Epithelial cell of prostate (primary cell): ENCODE results near the gene MALRD1.
A peak's percentile ranks its signal among the peaks of the same experiment; 100 is the strongest.
"Not testable (repeated sequence)": the region's sequence is repeated elsewhere in the genome, so short reads cannot be mapped to it uniquely, and the experiment has no call there.

ENCODE experiments used
- DNase-seq: peaks from one replicate; pipeline ENCODE4 v3.0.0-alpha.2; 2011; ENCODE audit warnings: low read depth, low spot score
- H3K27ac ChIP-seq: fragments of 450-650 bp; 2 replicates; pipeline ENCODE4 v1.5.1; 2017; ENCODE audit warnings: mild to moderate bottlenecking

MALRD1 gene

GRCh38 chr10:19466709-19467108 lies 418.1 kb downstream of the MALRD1 start:
- H3K27ac ChIP-seq: no peak overlapping the region
- DNase-seq: no peak

GRCh38 chr10:19468413-19468812 lies 419.8 kb downstream of the MALRD1 start:
- no peak for DNase-seq
- H3K27ac ChIP-seq: no peak overlapping the region

GRCh38 chr10:19469521-19469920 lies 420.9 kb downstream of the MALRD1 start:
- H3K27ac ChIP-seq: no peak overlapping the region
- no peak for DNase-seq

GRCh38 chr10:19479854-19480253 lies 431.3 kb downstream of the MALRD1 start:
- DNase-seq: no peak

GRCh38 chr10:19480353-19480752 lies 431.8 kb downstream of the MALRD1 start:
- DNase-seq: no peak
- no peak overlapping the region for H3K27ac ChIP-seq

More at GRCh38 chr10:19479854-19480253, 431.3 kb downstream of the MALRD1 start:
- no peak overlapping the region for H3K27ac ChIP-seq

GRCh38 chr10:19483421-19483820 lies 434.8 kb downstream of the MALRD1 start:
- H3K27ac ChIP-seq: no peak overlapping the region
- no peak for DNase-seq

GRCh38 chr10:19488592-19489280 lies 440.1 kb downstream of the MALRD1 start:
- DNase-seq: no peak
- H3K27ac ChIP-seq: no peak overlapping the region

- DNase-seq: no peak
- H3K27ac ChIP-seq: no peak overlapping the region
Observed at GRCh38 chr10:19491166-19491565, 442.6 kb downstream of the MALRD1 start.

GRCh38 chr10:19493917-19494316 lies 445.3 kb downstream of the MALRD1 start:
- no peak overlapping the region for H3K27ac ChIP-seq
- DNase-seq: no peak

- H3K27ac ChIP-seq: no peak overlapping the region
- no peak for DNase-seq
Observed at GRCh38 chr10:19497026-19497425, 448.4 kb downstream of the MALRD1 start.

- no peak for DNase-seq
- H3K27ac ChIP-seq: peak overlapping the region; percentile 32
Observed at GRCh38 chr10:19498393-19499290, 450.0 kb downstream of the MALRD1 start.

- no peak overlapping the region for H3K27ac ChIP-seq
- DNase-seq: no peak
Observed at GRCh38 chr10:19499291-19499770, 450.7 kb downstream of the MALRD1 start.

GRCh38 chr10:19500959-19501358 lies 452.4 kb downstream of the MALRD1 start:
- no peak for DNase-seq

GRCh38 chr10:19505320-19506312 lies 457.0 kb downstream of the MALRD1 start:
- no peak for DNase-seq
- no peak overlapping the region for H3K27ac ChIP-seq

More at GRCh38 chr10:19500959-19501358, 452.4 kb downstream of the MALRD1 start:
- H3K27ac ChIP-seq: peak overlapping the region; percentile 32

- not testable (repeated sequence) for H3K27ac ChIP-seq, DNase-seq
Observed at GRCh38 chr10:19510005-19510732, 461.6 kb downstream of the MALRD1 start.

GRCh38 chr10:19518109-19518508 lies 469.5 kb downstream of the MALRD1 start:
- DNase-seq: no peak
- H3K27ac ChIP-seq: no peak overlapping the region

GRCh38 chr10:19518632-19519031 lies 470.0 kb downstream of the MALRD1 start:
- no peak for DNase-seq
- no peak overlapping the region for H3K27ac ChIP-seq

GRCh38 chr10:19531324-19531723 lies 482.7 kb downstream of the MALRD1 start:
- no peak for DNase-seq
- H3K27ac ChIP-seq: no peak overlapping the region

GRCh38 chr10:19532411-19532810 lies 483.8 kb downstream of the MALRD1 start:
- H3K27ac ChIP-seq: no peak overlapping the region
- no peak for DNase-seq
